WTC11 (cell line): Measurements from ENCODE around the gene SYNJ2. TPM values are rescaled to one million over a fixed set of nuclear protein-coding genes. Genes with fewer than 3 reads are reported as not detected.

Experiments
- ATAC-seq: fragments of 200-7000 bp; cut with Tn5 transposase; 2 replicates; pipeline ENCODE4 v1.10.0; 2021; ENCODE audit warnings: mild to moderate bottlenecking, moderate library complexity
- CTCF ChIA-PET: fragments of 300-600 bp; sonication (Branson Sonifier 250); formaldehyde crosslinking; loops from one replicate; lab custom pipeline; 2021; ENCODE audit warnings: antibody characterized with exemption; lab: Charles Lee
- POLR2A ChIA-PET: fragments of 350-600 bp; sonication (Branson Sonifier 250); formaldehyde crosslinking; loops from one replicate; lab custom pipeline; 2021; ENCODE audit warnings: antibody characterized with exemption; lab: Charles Lee
- DNase-seq: peaks from one replicate; pipeline ENCODE4 v3.0.0; 2021; ENCODE audit warnings: low spot score
- H3K27ac Mint-ChIP-seq: 2 replicates; pipeline ENCODE4 v1.8.0; 2021; ENCODE audit warnings: mixed read lengths
- H3K27me3 Mint-ChIP-seq: 2 replicates; pipeline ENCODE4 v1.8.0; 2021; ENCODE audit warnings: low read depth, mild to moderate bottlenecking, moderate library complexity, mixed read lengths
- H3K36me3 Mint-ChIP-seq: 2 replicates; pipeline ENCODE4 v1.8.0; 2021; ENCODE audit warnings: mixed read lengths
- H3K4me1 Mint-ChIP-seq: 2 replicates; pipeline ENCODE4 v1.8.0; 2022; ENCODE audit warnings: mixed read lengths
- H3K4me3 Mint-ChIP-seq: 2 replicates; pipeline ENCODE4 v1.8.0; 2021; ENCODE audit warnings: mild to moderate bottlenecking, moderate library complexity, mixed read lengths
- H3K9me3 Mint-ChIP-seq: 2 replicates; pipeline ENCODE4 v1.8.0; 2021; ENCODE audit warnings: mixed read lengths
- ATF6 ChIP-seq: sonication (generic); formaldehyde crosslinking; IDR thresholded peaks from 2 replicates; pipeline ENCODE4 v1.8.1; 2023; ENCODE audit warnings: mild to moderate bottlenecking, missing genetic modification reagents
- CBFB ChIP-seq: sonication (generic); formaldehyde crosslinking; IDR thresholded peaks from 2 replicates; pipeline ENCODE4 v1.8.1; 2022; ENCODE audit warnings: mild to moderate bottlenecking, low read depth, missing genetic modification reagents
- ELF4 ChIP-seq: sonication (generic); formaldehyde crosslinking; IDR thresholded peaks from 2 replicates; pipeline ENCODE4 v1.8.1; 2022; ENCODE audit warnings: low read depth, mild to moderate bottlenecking, moderate library complexity, missing genetic modification reagents
- ERG ChIP-seq: fragments of 250-450 bp; sonication (Bioruptor Pico); IDR thresholded peaks from 2 replicates; pipeline ENCODE4 v1.8.0; 2021; ENCODE audit warnings: mild to moderate bottlenecking
- ETV6 ChIP-seq: sonication (generic); formaldehyde crosslinking; IDR thresholded peaks from 2 replicates; pipeline ENCODE4 v1.8.1; 2022; ENCODE audit warnings: mild to moderate bottlenecking, missing genetic modification reagents
- FOXK1 ChIP-seq: sonication (generic); formaldehyde crosslinking; IDR thresholded peaks from 2 replicates; pipeline ENCODE4 v1.8.0; 2022; ENCODE audit warnings: mild to moderate bottlenecking, moderate library complexity, missing genetic modification reagents
- GTF2I ChIP-seq: fragments of 250-450 bp; sonication (Bioruptor Pico); conservative IDR thresholded peaks from 2 replicates; pipeline ENCODE4 v1.4.0; 2021; ENCODE audit warnings: mild to moderate bottlenecking
- HMGXB4 ChIP-seq: sonication (generic); formaldehyde crosslinking; IDR thresholded peaks from 2 replicates; pipeline ENCODE4 v1.8.1; 2023; ENCODE audit warnings: mild to moderate bottlenecking, moderate library complexity, missing genetic modification reagents
- IRF1 ChIP-seq: sonication (generic); formaldehyde crosslinking; IDR thresholded peaks from 2 replicates; pipeline ENCODE4 v1.8.0; 2023; ENCODE audit warnings: missing genetic modification reagents
- KAT7 ChIP-seq: sonication (generic); formaldehyde crosslinking; IDR thresholded peaks from 2 replicates; pipeline ENCODE4 v1.8.1; 2023; ENCODE audit warnings: missing genetic modification reagents, mild to moderate bottlenecking, borderline replicate concordance
- MAX ChIP-seq: sonication (generic); formaldehyde crosslinking; IDR thresholded peaks from 2 replicates; pipeline ENCODE4 v1.8.0; 2022; ENCODE audit warnings: mild to moderate bottlenecking, missing genetic modification reagents
- TEAD1 ChIP-seq: sonication (generic); formaldehyde crosslinking; IDR thresholded peaks from 2 replicates; pipeline ENCODE4 v1.8.0; 2022; ENCODE audit warnings: mild to moderate bottlenecking, missing genetic modification reagents
- USF2 ChIP-seq: sonication (generic); formaldehyde crosslinking; IDR thresholded peaks from 2 replicates; pipeline ENCODE4 v1.8.1; 2023; ENCODE audit warnings: mild to moderate bottlenecking, missing genetic modification reagents, moderate library complexity
- ZNF423 ChIP-seq: fragments of 250-450 bp; sonication (Bioruptor Pico); IDR thresholded peaks from 2 replicates; pipeline ENCODE4 v2.1.2; 2022; ENCODE audit warnings: mild to moderate bottlenecking, moderate library complexity
- ZNF532 ChIP-seq: fragments of 250-450 bp; sonication (Bioruptor Pico); IDR thresholded peaks from 2 replicates; pipeline ENCODE4 v1.9.0; 2021; ENCODE audit warnings: mild to moderate bottlenecking, borderline replicate concordance
- ZSCAN18 ChIP-seq: fragments of 250-450 bp; sonication (Bioruptor Pico); IDR thresholded peaks from 2 replicates; pipeline ENCODE4 v2.1.2; 2022; ENCODE audit warnings: mild to moderate bottlenecking, moderate library complexity
- total RNA-seq: library from RNA; stranded (reverse); gene quantifications from 3 replicates; pipeline ENCODE4 v1.2.3, GENCODE V29; 2021

The SYNJ2 gene
- total RNA-seq, 1 experiment from 2014 or later = 15.3 TPM

GRCh38 chr6:157982102-157982562 lies 469 bp downstream of the SYNJ2 start:
- DNase-seq = peak; percentile 72
- H3K27ac Mint-ChIP-seq = peak overlapping the region; percentile 86
- ATAC-seq = peak; percentile 36
- H3K9me3 Mint-ChIP-seq = no peaks in the 10 kb centered on the region
- TF ChIP-seq TEAD1 (CRISPR knock-in tag) (0 out of 2 replicates have a peak, but pooled peaks have one; percentile 1), KAT7 (CRISPR knock-in tag) (no peak), FOXK1 (CRISPR knock-in tag) (0 out of 2 replicates have a peak, but pooled peaks have one; percentile 35), HMGXB4 (CRISPR knock-in tag) (0 out of 2 replicates have a peak, but pooled peaks have one; percentile 64), ELF4 (CRISPR knock-in tag) (no peak), USF2 (CRISPR knock-in tag) (no peak), ETV6 (CRISPR knock-in tag) (peak; percentile 52; the same call in 1 of the 2 replicates), CBFB (CRISPR knock-in tag) (no peak), ZNF423 (peak; percentile 87), ATF6 (no peak), IRF1 (CRISPR knock-in tag) (0 out of 2 replicates have a peak, but pooled peaks have one; percentile 1), MAX (peak; percentile 50; the same call in 1 of the 2 replicates)
- CTCF ChIA-PET = interaction anchor here (1.0 to 3.8 kb wide), 4 partner anchors 11 to 90 kb away, joined by 3 to 15 read pairs (median 6); no protein-coding TSS in a partner anchor
- peak overlapping the region; percentile 70 for H3K4me3 Mint-ChIP-seq
- peaks cover 53% of the 10 kb centered on the region for H3K4me1 Mint-ChIP-seq
- peaks cover 29% of the 10 kb centered on the region for H3K27me3 Mint-ChIP-seq
- POLR2A ChIA-PET = no interaction called here
- H3K36me3 Mint-ChIP-seq = no peaks in the 10 kb centered on the region

GRCh38 chr6:157982563-157983405 lies 1.1 kb downstream of the SYNJ2 start:
- ATAC-seq = no peak
- H3K4me3 Mint-ChIP-seq = peak overlapping the region; percentile 70
- DNase-seq = no peak
- CTCF ChIA-PET = interaction anchor here (1.0 to 3.8 kb wide), 5 partner anchors 12 to 668 kb away, joined by 3 to 15 read pairs (median 5); no protein-coding TSS in a partner anchor
- peaks cover 56% of the 10 kb centered on the region for H3K4me1 Mint-ChIP-seq
- TF ChIP-seq ZSCAN18 (CRISPR knock-in tag) (no peak), ERG (CRISPR knock-in tag) (no peak), ZNF532 (CRISPR knock-in tag) (0 out of 2 replicates have a peak, but pooled peaks have one; percentile 17), GTF2I (peak; percentile 91)
- H3K9me3 Mint-ChIP-seq = no peaks in the 10 kb centered on the region
- H3K27ac Mint-ChIP-seq = peak overlapping the region; percentile 88
- POLR2A ChIA-PET = no interaction called here
- H3K27me3 Mint-ChIP-seq = peaks cover 22% of the 10 kb centered on the region
- H3K36me3 Mint-ChIP-seq = no peaks in the 10 kb centered on the region
